ENCODE results near the gene OR10K1. TPM values are rescaled to one million over a fixed set of nuclear protein-coding genes. Genes with fewer than 3 reads are reported as not detected.

Gene OR10K1, protein sequence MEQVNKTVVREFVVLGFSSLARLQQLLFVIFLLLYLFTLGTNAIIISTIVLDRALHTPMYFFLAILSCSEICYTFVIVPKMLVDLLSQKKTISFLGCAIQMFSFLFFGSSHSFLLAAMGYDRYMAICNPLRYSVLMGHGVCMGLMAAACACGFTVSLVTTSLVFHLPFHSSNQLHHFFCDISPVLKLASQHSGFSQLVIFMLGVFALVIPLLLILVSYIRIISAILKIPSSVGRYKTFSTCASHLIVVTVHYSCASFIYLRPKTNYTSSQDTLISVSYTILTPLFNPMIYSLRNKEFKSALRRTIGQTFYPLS
- total RNA-seq (not detected), polyA plus RNA-seq (not detected)
- long read RNA-seq, donor 1 = 0 reads
- long read RNA-seq, donor 2 = 0 reads
- long read RNA-seq, donor 3 = 0 reads
- long read RNA-seq, donor 4 = 0 reads
- long read RNA-seq, donor 5 = 0 reads
- long read RNA-seq, donor 6 = 0 reads
- long read RNA-seq, donor 7 = 0 reads
- long read RNA-seq, donor 8, partial matches to known transcripts = 0 of 1 reads
- long read RNA-seq, donor 8, other reads (novel, unspliced or antisense) = 0 of 1 reads
- long read RNA-seq, donor 9 = 0 reads
- long read RNA-seq, donor 10 = 0 reads

DNA sequence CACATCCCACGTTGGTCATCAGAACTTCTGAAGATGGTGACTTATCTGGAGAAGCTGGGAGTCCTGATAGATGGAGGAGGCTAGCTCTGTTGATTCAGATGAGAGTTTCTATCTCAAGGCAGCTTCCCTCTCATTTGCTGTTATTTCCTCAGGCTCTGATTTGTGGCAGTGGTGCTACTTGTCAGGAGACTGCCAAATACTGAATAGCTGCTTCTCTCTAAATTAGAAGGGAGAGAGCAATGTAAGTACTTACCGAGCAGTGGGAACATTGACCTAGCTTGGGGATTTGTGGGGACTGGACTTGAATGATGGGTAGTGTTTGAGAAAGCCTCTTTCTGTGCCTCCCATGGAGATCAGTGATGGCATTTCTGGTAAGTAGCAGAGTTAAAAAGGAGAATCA, at the start of gene OR10K1:
OR10K1 (plus strand) TSS at position 301 of the 400 bp plus-strand sequence. CDS start 3,728 bp downstream, outside the sequence.
- Histone ChIP-seq H3K36me3 (replicated peaks in 1 of 2) (no peaks in the 10 kb centered on the region), H3K9me3 (replicated peaks in 1 of 3) (no peaks in the 10 kb centered on the region), H3K4me1 (replicated peaks in 1 of 2) (no peaks in the 10 kb centered on the region), H3K27me3 (no peaks in the 10 kb centered on the region), H3K27ac (no peak within 1 kb of the TSS), H3K4me3 (no peak within 1 kb of the TSS)
- intact Hi-C loops (cut with DNase I) = no loop called here
- no peak for DNase-seq
- 61 to 73% (median 70%) methylated on average over 2 of the region's 2 CpGs for WGBS, 4 donors
- TF ChIP-seq POLR2A (IDR thresholded peaks at IDR 0.05) = no peak
- TF ChIP-seq, protein P1, sequence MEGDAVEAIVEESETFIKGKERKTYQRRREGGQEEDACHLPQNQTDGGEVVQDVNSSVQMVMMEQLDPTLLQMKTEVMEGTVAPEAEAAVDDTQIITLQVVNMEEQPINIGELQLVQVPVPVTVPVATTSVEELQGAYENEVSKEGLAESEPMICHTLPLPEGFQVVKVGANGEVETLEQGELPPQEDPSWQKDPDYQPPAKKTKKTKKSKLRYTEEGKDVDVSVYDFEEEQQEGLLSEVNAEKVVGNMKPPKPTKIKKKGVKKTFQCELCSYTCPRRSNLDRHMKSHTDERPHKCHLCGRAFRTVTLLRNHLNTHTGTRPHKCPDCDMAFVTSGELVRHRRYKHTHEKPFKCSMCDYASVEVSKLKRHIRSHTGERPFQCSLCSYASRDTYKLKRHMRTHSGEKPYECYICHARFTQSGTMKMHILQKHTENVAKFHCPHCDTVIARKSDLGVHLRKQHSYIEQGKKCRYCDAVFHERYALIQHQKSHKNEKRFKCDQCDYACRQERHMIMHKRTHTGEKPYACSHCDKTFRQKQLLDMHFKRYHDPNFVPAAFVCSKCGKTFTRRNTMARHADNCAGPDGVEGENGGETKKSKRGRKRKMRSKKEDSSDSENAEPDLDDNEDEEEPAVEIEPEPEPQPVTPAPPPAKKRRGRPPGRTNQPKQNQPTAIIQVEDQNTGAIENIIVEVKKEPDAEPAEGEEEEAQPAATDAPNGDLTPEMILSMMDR (IDR thresholded peaks at IDR 0.05) = no peak

DNA sequence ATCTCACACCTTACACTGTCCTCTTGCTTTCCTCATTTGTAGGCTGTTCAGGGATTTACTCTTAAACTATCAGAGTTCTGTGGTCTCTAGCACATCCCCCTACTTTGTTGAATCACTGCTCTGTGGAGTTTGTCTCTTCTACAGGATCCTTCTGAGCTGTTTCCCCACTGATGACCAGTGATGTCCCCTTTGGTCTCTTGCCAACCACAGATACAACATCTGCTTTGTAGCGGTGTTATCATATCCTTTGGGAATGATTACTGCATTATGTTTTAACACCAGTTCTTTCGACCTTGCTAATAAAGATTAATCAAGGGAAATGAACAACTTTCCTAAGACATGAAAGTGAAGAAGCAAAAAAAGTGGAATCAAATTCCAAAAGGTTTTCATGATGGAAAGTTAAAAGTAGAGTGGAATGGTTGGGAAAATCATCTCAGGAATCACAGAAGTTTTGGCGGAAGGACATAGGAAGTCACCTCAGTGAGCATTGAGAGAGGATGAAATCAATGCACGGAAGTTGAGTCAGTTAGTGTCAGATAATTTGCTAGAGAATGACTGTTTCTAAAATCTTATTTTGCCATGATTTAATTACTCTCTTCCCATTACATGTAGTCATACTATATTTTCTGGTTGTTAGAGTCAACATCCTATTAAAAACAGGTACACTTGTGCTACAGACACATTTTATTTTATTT, 46.8 kb upstream of the OR10K1 start:
- H3K4me1 ChIP-seq (replicated peaks in 1 of 2) = no peaks in the 10 kb centered on the region
- H3K9me3 ChIP-seq (replicated peaks in 1 of 3) = no peaks in the 10 kb centered on the region
- no peak for TF ChIP-seq POLR2A (IDR thresholded peaks at IDR 0.05)
- TF ChIP-seq, protein P1 (IDR thresholded peaks at IDR 0.05) = no peak
- no peak overlapping the region for H3K4me3 ChIP-seq
- WGBS, 4 donors = 71 to 82% (median 76%) methylated on average over 4 of the region's 4 CpGs
- no peaks in the 10 kb centered on the region for H3K27me3 ChIP-seq
- no peak overlapping the region for H3K27ac ChIP-seq
- no peaks in the 10 kb centered on the region for H3K36me3 ChIP-seq (replicated peaks in 1 of 2)
- DNase-seq = no peak
- intact Hi-C loops (cut with DNase I) = no loop called here

DNA sequence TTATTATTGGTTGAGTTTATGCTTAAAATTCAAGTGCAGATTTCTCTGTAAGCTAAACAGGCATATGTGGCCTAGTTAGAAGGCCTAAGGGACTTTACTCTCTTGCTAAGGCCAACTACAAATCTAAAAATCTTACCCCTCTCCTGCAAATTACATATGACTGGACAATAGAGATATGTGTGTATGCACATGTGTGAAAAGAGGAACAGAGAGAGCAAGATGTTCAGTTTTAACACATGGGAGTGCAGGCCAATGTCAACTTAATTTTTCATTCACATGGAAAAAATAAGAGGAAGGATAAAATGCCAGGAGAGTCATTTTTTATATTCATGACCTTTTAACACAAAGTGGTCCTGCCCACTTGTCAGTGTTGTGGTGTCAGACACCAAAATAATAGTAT, 44.0 kb upstream of the OR10K1 start:
- Histone ChIP-seq H3K4me1 (replicated peaks in 1 of 2) (no peaks in the 10 kb centered on the region), H3K36me3 (replicated peaks in 1 of 2) (no peaks in the 10 kb centered on the region), H3K27me3 (no peaks in the 10 kb centered on the region), H3K27ac (no peak overlapping the region), H3K9me3 (replicated peaks in 1 of 3) (no peaks in the 10 kb centered on the region), H3K4me3 (no peak overlapping the region)
- DNase-seq = no peak
- TF ChIP-seq, protein P1 (IDR thresholded peaks at IDR 0.05) = no peak
- no peak for TF ChIP-seq POLR2A (IDR thresholded peaks at IDR 0.05)
- intact Hi-C loops (cut with DNase I) = no loop called here

DNA sequence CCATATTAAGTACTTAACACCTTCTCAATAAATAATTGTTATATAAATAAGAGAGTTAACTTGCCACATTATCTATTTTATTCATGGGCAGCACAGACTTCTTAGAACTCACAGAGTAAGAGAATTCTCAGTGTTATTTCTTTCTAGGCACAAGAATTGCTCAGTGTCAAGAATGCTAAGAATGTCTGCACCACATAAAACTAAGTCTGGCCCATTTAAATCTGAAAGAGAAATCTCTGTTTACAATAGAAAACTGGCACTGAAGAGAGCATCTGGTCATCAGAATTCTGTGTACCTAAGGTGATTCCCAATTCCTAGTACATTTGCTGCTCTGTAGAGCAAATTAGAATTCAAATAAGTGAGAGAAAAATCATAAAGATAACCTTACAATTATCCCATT, 39.4 kb upstream of the OR10K1 start:
- no peaks in the 10 kb centered on the region for H3K4me1 ChIP-seq (replicated peaks in 1 of 2)
- H3K27me3 ChIP-seq = no peaks in the 10 kb centered on the region
- no peaks in the 10 kb centered on the region for H3K36me3 ChIP-seq (replicated peaks in 1 of 2)
- H3K27ac ChIP-seq = no peak overlapping the region
- TF ChIP-seq POLR2A (IDR thresholded peaks at IDR 0.05) = no peak
- TF ChIP-seq, protein P1 (IDR thresholded peaks at IDR 0.05) = no peak
- intact Hi-C loops (cut with DNase I) = no loop called here
- no peak overlapping the region for H3K4me3 ChIP-seq
- no peak for DNase-seq
- no peaks in the 10 kb centered on the region for H3K9me3 ChIP-seq (replicated peaks in 1 of 3)
